Measurements from ENCODE around the gene NOL11. TPM values are rescaled to one million over a fixed set of nuclear protein-coding genes. Genes with fewer than 3 reads are reported as not detected.
"Not testable (repeated sequence)": the region's sequence is repeated elsewhere in the genome, so short reads cannot be mapped to it uniquely, and the experiment has no call there.

The NOL11 gene
- total RNA-seq, 2 experiments from 2014 or later, result 79.3 to 79.7 TPM

GRCh38 chr17:67685351-67685750, 32.4 kb upstream of the NOL11 start:
- Mint-ChIP-seq H3K36me3 (ENCODE audit: low read depth) (peaks cover 2% of the 10 kb centered on the region), H3K4me1 (peaks cover 10% of the 10 kb centered on the region), H3K27ac (no peak overlapping the region), H3K4me3 (no peak overlapping the region), H3K9me3 (ENCODE audit: low read depth) (no peaks in the 10 kb centered on the region), H3K27me3 (no peaks in the 10 kb centered on the region)
- intact Hi-C loops (cut with DNase I, micrococcal nuclease), result loop anchor here in 1 of 2 experiments (10.0 kb wide), 1 partner anchor 201 kb away; no protein-coding TSS in a partner anchor
- ChIA-PET CTCF (interaction anchor here (1.0 to 6.4 kb wide), 6 partner anchors 12 to 312 kb away, joined by 3 to 94 read pairs (median 4); no protein-coding TSS in a partner anchor), POLR2A (no interaction called here)
- ATAC-seq (no peak), DNase-seq (no peak)

- no peaks in the 10 kb centered on the region for H3K9me3 Mint-ChIP-seq (ENCODE audit: low read depth)
- intact Hi-C loops (cut with DNase I, micrococcal nuclease), result loop anchor here in 1 of 2 experiments (10.0 kb wide), 1 partner anchor 201 kb away; no protein-coding TSS in a partner anchor
- no peaks in the 10 kb centered on the region for H3K27me3 Mint-ChIP-seq
- H3K36me3 Mint-ChIP-seq (ENCODE audit: low read depth), result no peaks in the 10 kb centered on the region
- H3K4me3 Mint-ChIP-seq, result no peak overlapping the region
- no peak overlapping the region for H3K27ac Mint-ChIP-seq
- no peak for ATAC-seq
- CTCF ChIA-PET, result interaction anchor here (0.6 to 6.4 kb wide), 7 partner anchors 10 to 312 kb away, joined by 3 to 94 read pairs (median 4); no protein-coding TSS in a partner anchor
- DNase-seq, result no peak
- POLR2A ChIA-PET, result no interaction called here
- peaks cover 3% of the 10 kb centered on the region for H3K4me1 Mint-ChIP-seq
Measured at GRCh38 chr17:67686241-67686640, 31.5 kb upstream of the NOL11 start.

- CTCF ChIA-PET, result interaction anchor here (0.9 to 6.4 kb wide), 10 partner anchors 9 to 314 kb away, joined by 3 to 94 read pairs (median 6); no protein-coding TSS in a partner anchor
- intact Hi-C loops (cut with DNase I, micrococcal nuclease), result loop anchor here in 1 of 2 experiments (10.0 kb wide), 1 partner anchor 203 kb away; no protein-coding TSS in a partner anchor
- ATAC-seq, result no peak
- H3K9me3 Mint-ChIP-seq (ENCODE audit: low read depth), result no peaks in the 10 kb centered on the region
- H3K4me3 Mint-ChIP-seq, result no peak overlapping the region
- POLR2A ChIA-PET, result no interaction called here
- DNase-seq, result no peak
- no peaks in the 10 kb centered on the region for H3K27me3 Mint-ChIP-seq
- no peak overlapping the region for H3K27ac Mint-ChIP-seq
- H3K4me1 Mint-ChIP-seq, result peaks cover 3% of the 10 kb centered on the region
- peaks cover under 1% of the 10 kb centered on the region for H3K36me3 Mint-ChIP-seq (ENCODE audit: low read depth)
Measured at GRCh38 chr17:67687511-67687910, 30.2 kb upstream of the NOL11 start.

- Mint-ChIP-seq H3K27ac (no peak overlapping the region), H3K4me1 (peaks cover 3% of the 10 kb centered on the region), H3K4me3 (no peak overlapping the region), H3K36me3 (ENCODE audit: low read depth) (peaks cover 3% of the 10 kb centered on the region), H3K9me3 (ENCODE audit: low read depth) (no peaks in the 10 kb centered on the region), H3K27me3 (no peaks in the 10 kb centered on the region)
- ChIA-PET POLR2A (interaction anchor here (0.7 kb wide), 1 partner anchor 325 kb away, joined by 3 read pairs; no protein-coding TSS in a partner anchor), CTCF (interaction anchor here (0.8 to 6.4 kb wide), 10 partner anchors 9 to 316 kb away, joined by 3 to 94 read pairs (median 4); no protein-coding TSS in a partner anchor)
- intact Hi-C loops (cut with DNase I, micrococcal nuclease), result loop anchor here (1.0 to 10.0 kb wide), 4 partner anchors 205 to 315 kb away; no protein-coding TSS in a partner anchor
- peak; percentile 58 for DNase-seq
- no peak for ATAC-seq
Measured at GRCh38 chr17:67689534-67690177, 28.1 kb upstream of the NOL11 start.

GRCh38 chr17:67693811-67694210, 23.9 kb upstream of the NOL11 start:
- Mint-ChIP-seq H3K4me1 (peaks cover 3% of the 10 kb centered on the region), H3K27ac (no peak overlapping the region), H3K9me3 (ENCODE audit: low read depth) (no peaks in the 10 kb centered on the region), H3K27me3 (no peaks in the 10 kb centered on the region), H3K36me3 (ENCODE audit: low read depth) (peaks cover 3% of the 10 kb centered on the region), H3K4me3 (no peak overlapping the region)
- intact Hi-C loops (cut with DNase I, micrococcal nuclease), result no loop called here
- DNase-seq (no peak), ATAC-seq (no peak)
- ChIA-PET CTCF (interaction anchor here (0.9 to 3.7 kb wide), 2 partner anchors 306 to 319 kb away, joined by 3 to 21 read pairs; no protein-coding TSS in a partner anchor), POLR2A (no interaction called here)

- DNase-seq (no peak), ATAC-seq (no peak)
- H3K9me3 Mint-ChIP-seq (ENCODE audit: low read depth), result no peaks in the 10 kb centered on the region
- POLR2A ChIA-PET, result no interaction called here
- no peaks in the 10 kb centered on the region for H3K4me1 Mint-ChIP-seq
- no peak overlapping the region for H3K4me3 Mint-ChIP-seq
- H3K27me3 Mint-ChIP-seq, result no peaks in the 10 kb centered on the region
- CTCF ChIA-PET, result interaction anchor here (0.7 kb wide), 1 partner anchor 317 kb away, joined by 3 read pairs; no protein-coding TSS in a partner anchor
- intact Hi-C loops (cut with DNase I, micrococcal nuclease), result no loop called here
- H3K36me3 Mint-ChIP-seq (ENCODE audit: low read depth), result peaks cover 3% of the 10 kb centered on the region
- H3K27ac Mint-ChIP-seq, result no peak overlapping the region
Measured at GRCh38 chr17:67696347-67696746, 21.4 kb upstream of the NOL11 start.

- POLR2A ChIA-PET, result no interaction called here
- no peaks in the 10 kb centered on the region for H3K4me1 Mint-ChIP-seq
- ATAC-seq (no peak), DNase-seq (no peak)
- CTCF ChIA-PET, result interaction anchor here (0.6 to 0.7 kb wide), 2 partner anchors 11 to 318 kb away, joined by 3 read pairs; no protein-coding TSS in a partner anchor
- intact Hi-C loops (cut with DNase I, micrococcal nuclease), result no loop called here
- no peak overlapping the region for H3K27ac Mint-ChIP-seq
- H3K27me3 Mint-ChIP-seq, result no peaks in the 10 kb centered on the region
- peaks cover 3% of the 10 kb centered on the region for H3K36me3 Mint-ChIP-seq (ENCODE audit: low read depth)
- H3K4me3 Mint-ChIP-seq, result no peak overlapping the region
- no peaks in the 10 kb centered on the region for H3K9me3 Mint-ChIP-seq (ENCODE audit: low read depth)
Measured at GRCh38 chr17:67696853-67697498, 20.8 kb upstream of the NOL11 start.

GRCh38 chr17:67700037-67700724, 17.6 kb upstream of the NOL11 start:
- CTCF ChIA-PET, result interaction anchor here (0.7 to 2.2 kb wide), 4 partner anchors 9 to 326 kb away, joined by 3 to 8 read pairs (median 4); no protein-coding TSS in a partner anchor
- H3K9me3 Mint-ChIP-seq (ENCODE audit: low read depth), result no peaks in the 10 kb centered on the region
- H3K27ac Mint-ChIP-seq, result no peak overlapping the region
- ATAC-seq, result no peak
- intact Hi-C loops (cut with DNase I, micrococcal nuclease), result no loop called here
- no peak for DNase-seq
- no peaks in the 10 kb centered on the region for H3K27me3 Mint-ChIP-seq
- POLR2A ChIA-PET, result no interaction called here
- H3K36me3 Mint-ChIP-seq (ENCODE audit: low read depth), result no peaks in the 10 kb centered on the region
- H3K4me1 Mint-ChIP-seq, result no peaks in the 10 kb centered on the region
- no peak overlapping the region for H3K4me3 Mint-ChIP-seq

- intact Hi-C loops (cut with DNase I, micrococcal nuclease), result no loop called here
- Mint-ChIP-seq H3K36me3 (ENCODE audit: low read depth) (no peaks in the 10 kb centered on the region), H3K27me3 (no peaks in the 10 kb centered on the region), H3K4me1 (no peaks in the 10 kb centered on the region), H3K27ac (no peak overlapping the region), H3K4me3 (no peak overlapping the region), H3K9me3 (ENCODE audit: low read depth) (no peaks in the 10 kb centered on the region)
- CTCF ChIA-PET, result interaction anchor here (0.5 to 1.4 kb wide), 3 partner anchors 9 to 616 kb away, joined by 3 to 4 read pairs (median 3); no protein-coding TSS in a partner anchor
- no peak for DNase-seq
- no peak for ATAC-seq
- POLR2A ChIA-PET, result no interaction called here
Measured at GRCh38 chr17:67700725-67701119, 17.0 kb upstream of the NOL11 start.

- CTCF ChIA-PET; POLR2A ChIA-PET; DNase-seq; intact Hi-C loops (cut with DNase I, micrococcal nuclease); ATAC-seq; H3K4me1 Mint-ChIP-seq; H3K27me3 Mint-ChIP-seq; H3K27ac Mint-ChIP-seq; H3K36me3 Mint-ChIP-seq (ENCODE audit: low read depth); H3K4me3 Mint-ChIP-seq; H3K9me3 Mint-ChIP-seq (ENCODE audit: low read depth): not testable (repeated sequence)
Measured at GRCh38 chr17:67702861-67703260, 14.9 kb upstream of the NOL11 start.

- H3K36me3 Mint-ChIP-seq (ENCODE audit: low read depth), result no peaks in the 10 kb centered on the region
- H3K4me1 Mint-ChIP-seq, result no peaks in the 10 kb centered on the region
- DNase-seq (no peak), ATAC-seq (no peak)
- peaks cover 3% of the 10 kb centered on the region for H3K27me3 Mint-ChIP-seq
- no peak overlapping the region for H3K27ac Mint-ChIP-seq
- no peaks in the 10 kb centered on the region for H3K9me3 Mint-ChIP-seq (ENCODE audit: low read depth)
- H3K4me3 Mint-ChIP-seq, result no peak overlapping the region
- intact Hi-C loops (cut with DNase I, micrococcal nuclease), result no loop called here
- ChIA-PET POLR2A (no interaction called here), CTCF (interaction anchor here (0.7 kb wide), 1 partner anchor 44 kb away, joined by 3 read pairs; no protein-coding TSS in a partner anchor)
Measured at GRCh38 chr17:67707442-67707841, 10.3 kb upstream of the NOL11 start.
